HCT116 (cell line): Measurements from ENCODE around the gene SLFN14. TPM values are rescaled to one million over a fixed set of nuclear protein-coding genes. Genes with fewer than 3 reads are reported as not detected.

Source experiments
- ATAC-seq: fragments of 200-7000 bp; cut with Tn5 transposase; 2 replicates; pipeline ENCODE4 v1.9.1; 2020; ENCODE audit warnings: mild to moderate bottlenecking, moderate library complexity
- BruUV-seq: library from RNA; stranded (reverse); fragments of 400-500 nt; replicated peaks from 2 replicates; lab custom pipeline; 2021; lab: Mats Ljungman, UMichigan
- CTCF ChIA-PET: fragments of 300-600 bp; sonication (Branson Sonifier 250); formaldehyde crosslinking; loops from one replicate; lab custom pipeline; 2021; ENCODE audit warnings: antibody characterized with exemption; lab: Charles Lee
- POLR2A ChIA-PET: fragments of 300-600, 350-600 bp; sonication (Branson Sonifier 250); formaldehyde crosslinking; loops from one replicate; lab custom pipeline; 2021; ENCODE audit warnings: antibody characterized with exemption; lab: Charles Lee
- RAD21 ChIA-PET, 2 experiments: fragments of 300-600 bp; sonication (Branson Sonifier 250); formaldehyde crosslinking; loops; one replicate each; lab custom pipeline; 2023; ENCODE audit warnings: low total read pairs in 2 of 2; ENCODE audit not compliant: uncharacterized antibody in 2 of 2, unreplicated experiment in 2 of 2, low non-redundant PET in 1 of 2; lab: Charles Lee
- DNase-seq: peaks from one replicate; pipeline ENCODE4 v3.0.0-alpha.2; 2010; ENCODE audit warnings: low read depth, low spot score
- H2AFZ ChIP-seq: fragments of 200-600 bp; shearing (Covaris generic), sonication (generic); 2 replicates; pipeline ENCODE4 v1.6.1; 2017; ENCODE audit warnings: low read depth, mixed run types, mixed read lengths, antibody characterized with exemption, low read length; ENCODE audit not compliant: poor library complexity, severe bottlenecking
- H3K27ac ChIP-seq: 2 replicates; pipeline ENCODE4 v1.5.1; 2012; ENCODE audit warnings: low read depth, low read length
- H3K27me3 ChIP-seq: fragments of 200-600 bp; sonication (generic); 2 replicates; pipeline ENCODE4 v1.6.1; 2016; ENCODE audit warnings: mixed run types, low read length, mixed read lengths; ENCODE audit not compliant: insufficient read depth
- H3K36me3 ChIP-seq, 2 experiments: fragments of 200-500 bp in 1 of 2; fragments of 200-600 bp in 1 of 2; sonication (Bioruptor generic) in 1 of 2; sonication (generic) in 1 of 2; 2 replicates each; pipeline versions ENCODE4 v1.5.1 to v1.6.1; 2014 to 2016; ENCODE audit warnings: low read length in 2 of 2, inconsistent platforms in 1 of 2, mixed read lengths in 1 of 2, mixed run types in 1 of 2; ENCODE audit not compliant: insufficient read depth in 2 of 2, control insufficient read depth in 1 of 2
- H3K4me1 ChIP-seq, 2 experiments: fragments of 200-600 bp in 1 of 2; sonication (generic) in 1 of 2; 2 replicates each; pipeline versions ENCODE4 v1.5.1 to v1.6.1; 2012 to 2017; ENCODE audit warnings: low read length in 2 of 2, inconsistent platforms in 1 of 2, mild to moderate bottlenecking in 1 of 2, mixed read lengths in 1 of 2, mixed run types in 1 of 2, moderate library complexity in 1 of 2; ENCODE audit not compliant: insufficient read depth in 2 of 2, control insufficient read depth in 1 of 2
- H3K4me2 ChIP-seq: fragments of 200-600 bp; sonication (generic); 2 replicates; pipeline ENCODE4 v1.6.1; 2017; ENCODE audit warnings: mixed run types, low read length, mixed read lengths
- H3K4me3 ChIP-seq, 2 experiments: fragments of 200-600 bp in 1 of 2; sonication (generic) in 1 of 2; replicated peaks in 1 of 2; 2 replicates each; pipeline ENCODE4 v1.5.1; 2011 to 2016; ENCODE audit warnings: low read length in 2 of 2, control low read depth in 1 of 2, low read depth in 1 of 2, mild to moderate bottlenecking in 1 of 2, mixed read lengths in 1 of 2, mixed run types in 1 of 2
- H3K79me2 ChIP-seq: fragments of 200-600 bp; sonication (generic); 2 replicates; pipeline ENCODE4 v1.6.1; 2017; ENCODE audit warnings: mild to moderate bottlenecking, mixed run types, low read length, moderate library complexity, mixed read lengths; ENCODE audit not compliant: insufficient read depth
- H3K9ac ChIP-seq: fragments of 200-600 bp; sonication (generic); 2 replicates; pipeline ENCODE4 v1.6.1; 2016; ENCODE audit warnings: low read length, mixed read lengths
- H3K9me2 ChIP-seq: fragments of 200-600 bp; sonication (generic), shearing (Covaris generic); 2 replicates; pipeline ENCODE4 v1.6.1; 2017; ENCODE audit warnings: mixed run types, mild to moderate bottlenecking, moderate library complexity; ENCODE audit not compliant: insufficient read depth
- H3K9me3 ChIP-seq, 2 experiments: fragments of 200-500 bp in 1 of 2; fragments of 200-600 bp in 1 of 2; sonication (Bioruptor generic) in 1 of 2; sonication (generic) in 1 of 2; 2 replicates each; pipeline ENCODE4 v1.6.1; 2014 to 2017; ENCODE audit warnings: low read length in 2 of 2, mixed read lengths in 2 of 2, inconsistent platforms in 1 of 2, low read depth in 1 of 2, mild to moderate bottlenecking in 1 of 2, mixed run types in 1 of 2, moderate library complexity in 1 of 2; ENCODE audit not compliant: control insufficient read depth in 1 of 2, insufficient read depth in 1 of 2
- H4K20me1 ChIP-seq: fragments of 200-600 bp; sonication (generic), shearing (Covaris generic); 2 replicates; pipeline ENCODE4 v1.6.1; 2017; ENCODE audit warnings: mixed run types, mild to moderate bottlenecking, moderate library complexity; ENCODE audit not compliant: insufficient read depth
- ATF3 ChIP-seq: IDR thresholded peaks from 2 replicates; pipeline ENCODE4 v1.6.1; 2012
- CEBPB ChIP-seq: IDR thresholded peaks from 2 replicates; pipeline ENCODE4 v1.6.1; 2012; ENCODE audit warnings: low read depth
- EZH2phosphoT487 ChIP-seq: fragments of 200-600 bp; IDR thresholded peaks from 2 replicates; pipeline ENCODE4 v1.6.1; 2018; ENCODE audit warnings: antibody characterized with exemption, borderline replicate concordance
- FOSL1 ChIP-seq: IDR thresholded peaks from 2 replicates; pipeline ENCODE4 v1.6.1; 2012; ENCODE audit warnings: low read depth
- JUND ChIP-seq: IDR thresholded peaks from 2 replicates; pipeline ENCODE4 v1.6.1; 2012
- MAX ChIP-seq: IDR thresholded peaks from 2 replicates; pipeline ENCODE4 v1.6.1; 2012
- POLR2A ChIP-seq: IDR thresholded peaks from 2 replicates; pipeline ENCODE4 v1.7.0; 2011; ENCODE audit warnings: borderline replicate concordance; ENCODE audit not compliant: insufficient read depth, insufficient read length; ENCODE audit errors: extremely low read depth
- POLR2AphosphoS5 ChIP-seq: IDR thresholded peaks from 2 replicates; pipeline ENCODE4 v1.6.1; 2011; ENCODE audit warnings: mild to moderate bottlenecking, low read depth, low read length, moderate library complexity
- RAD21 ChIP-seq: IDR thresholded peaks from 2 replicates; pipeline ENCODE4 v1.6.1; 2012; ENCODE audit warnings: low read depth, mild to moderate bottlenecking
- TCF7L2 ChIP-seq: IDR thresholded peaks from 2 replicates; pipeline ENCODE4 v1.7.0; 2011; ENCODE audit warnings: borderline replicate concordance, inconsistent platforms; ENCODE audit not compliant: insufficient read depth, insufficient read length; ENCODE audit errors: extremely low read depth
- YY1 ChIP-seq: IDR thresholded peaks from 2 replicates; pipeline ENCODE4 v1.6.1; 2011; ENCODE audit warnings: low read length, low read depth, moderate library complexity, mild to moderate bottlenecking; ENCODE audit not compliant: insufficient replicate concordance; ENCODE audit errors: extremely low read depth
- ZFX ChIP-seq: fragments of 450-650 bp; IDR thresholded peaks from 2 replicates; pipeline ENCODE4 v1.6.1; 2017
- intact Hi-C: fragments of 100-400 bp; cut with micrococcal nuclease; formaldehyde crosslinking; loops from 2 replicates; pipeline ENCODE4 v1.10.0; 2022
- total RNA-seq: library from RNA; stranded (reverse); gene quantifications from one replicate; pipeline ENCODE4 v1.2.1, GENCODE V29; 2021; ENCODE audit not compliant: unreplicated experiment

SLFN14 gene
- total RNA-seq, 1 experiment from 2014 or later, result not detected

GRCh38 chr17:35548208-35548810, 12.3 kb downstream of the SLFN14 start:
- CTCF ChIA-PET, result no interaction called here
- no peaks in the 10 kb centered on the region for H3K79me2 ChIP-seq
- H3K4me3 ChIP-seq, result no peak overlapping the region
- no peak overlapping the region for H3K27ac ChIP-seq
- H2AFZ ChIP-seq, result no peak overlapping the region
- TF ChIP-seq TCF7L2 (no peak), ATF3 (no peak), MAX (no peak), POLR2A (no peak), ZFX (no peak), CEBPB (no peak), JUND (no peak), FOSL1 (no peak), EZH2phosphoT487 (no peak), POLR2AphosphoS5 (no peak)
- TF ChIP-seq, all 23 proteins: peak for 0
- POLR2A ChIA-PET, result no interaction called here
- Histone ChIP-seq H3K9me3 (no peaks in the 10 kb centered on the region), H3K36me3 (no peaks in the 10 kb centered on the region), H3K9ac (no peak overlapping the region), H3K27me3 (peaks cover 44% of the 10 kb centered on the region; the same call in 1 of the 2 replicates), H3K9me2 (no peaks in the 10 kb centered on the region), H3K4me2 (no peak overlapping the region), H3K4me1 (no peaks in the 10 kb centered on the region), H4K20me1 (no peaks in the 10 kb centered on the region)
- DNase-seq (no peak), ATAC-seq (no peak)
- RAD21 ChIA-PET, result no interaction called here
- intact Hi-C loops, result no loop called here
- BruUV-seq, result no TSS peak

GRCh38 chr17:35546487-35546886, 14.1 kb downstream of the SLFN14 start:
- intact Hi-C loops, result no loop called here
- POLR2A ChIA-PET, result no interaction called here
- CTCF ChIA-PET, result no interaction called here
- ATAC-seq (no peak), DNase-seq (no peak)
- Histone ChIP-seq H3K9ac (no peak overlapping the region), H4K20me1 (no peaks in the 10 kb centered on the region), H3K9me2 (no peaks in the 10 kb centered on the region), H3K27ac (no peak overlapping the region), H3K4me3 (no peak overlapping the region), H2AFZ (no peak overlapping the region), H3K36me3 (no peaks in the 10 kb centered on the region), H3K27me3 (peaks cover 37% of the 10 kb centered on the region; the same call in 1 of the 2 replicates), H3K4me1 (no peaks in the 10 kb centered on the region), H3K9me3 (no peaks in the 10 kb centered on the region), H3K4me2 (no peak overlapping the region), H3K79me2 (no peaks in the 10 kb centered on the region)
- BruUV-seq, result no TSS peak
- TF ChIP-seq RAD21, result no peak
- TF ChIP-seq YY1, result no peak
- no peak for TF ChIP-seq MAX
- RAD21 ChIA-PET, result no interaction called here
